ENCODE data around the gene RABGAP1.

The RABGAP1 gene

GRCh38 chr9:123048748-123049147 is 107.9 kb downstream of the RABGAP1 start:
- DNase-seq (ENCODE audit: low spot score) = no peak

GRCh38 chr9:123049589-123050222 is 108.9 kb downstream of the RABGAP1 start:
- DNase-seq (ENCODE audit: low spot score) = no peak

GRCh38 chr9:123053046-123053445 is 112.2 kb downstream of the RABGAP1 start:
- no peak for DNase-seq (ENCODE audit: low spot score)

GRCh38 chr9:123053711-123054110 is 112.9 kb downstream of the RABGAP1 start:
- no peak for DNase-seq (ENCODE audit: low spot score)

GRCh38 chr9:123058834-123059233 is 118.0 kb downstream of the RABGAP1 start:
- DNase-seq (ENCODE audit: low spot score) = no peak

- no peak for DNase-seq (ENCODE audit: low spot score)
Observed at GRCh38 chr9:123059472-123060220, 118.8 kb downstream of the RABGAP1 start.

GRCh38 chr9:123061216-123061615 is 120.4 kb downstream of the RABGAP1 start:
- no peak for DNase-seq (ENCODE audit: low spot score)

- no peak for DNase-seq (ENCODE audit: low spot score)
Observed at GRCh38 chr9:123062351-123063176, 121.7 kb downstream of the RABGAP1 start.

GRCh38 chr9:123063177-123063598 is 122.4 kb downstream of the RABGAP1 start:
- no peak for DNase-seq (ENCODE audit: low spot score)

GRCh38 chr9:123063896-123064295 is 123.1 kb downstream of the RABGAP1 start:
- DNase-seq (ENCODE audit: low spot score) = no peak

- no peak for DNase-seq (ENCODE audit: low spot score)
Observed at GRCh38 chr9:123064716-123065115, 123.9 kb downstream of the RABGAP1 start.

- DNase-seq (ENCODE audit: low spot score) = no peak
Observed at GRCh38 chr9:123065196-123065595, 124.4 kb downstream of the RABGAP1 start.

GRCh38 chr9:123067136-123067535 is 126.3 kb downstream of the RABGAP1 start:
- no peak for DNase-seq (ENCODE audit: low spot score)

GRCh38 chr9:123069010-123069481 is 128.2 kb downstream of the RABGAP1 start:
- DNase-seq (ENCODE audit: low spot score) = no peak

- DNase-seq (ENCODE audit: low spot score) = no peak
Observed at GRCh38 chr9:123070198-123070597, 129.4 kb downstream of the RABGAP1 start.

- DNase-seq (ENCODE audit: low spot score) = peak; percentile 72
Observed at GRCh38 chr9:123072407-123072995, 131.7 kb downstream of the RABGAP1 start.

- no peak for DNase-seq (ENCODE audit: low spot score)
Observed at GRCh38 chr9:123073441-123073840, 132.6 kb downstream of the RABGAP1 start.

- DNase-seq (ENCODE audit: low spot score) = no peak
Observed at GRCh38 chr9:123073991-123074422, 133.2 kb downstream of the RABGAP1 start.

- DNase-seq (ENCODE audit: low spot score) = no peak
Observed at GRCh38 chr9:123074628-123075027, 133.8 kb downstream of the RABGAP1 start.

- DNase-seq (ENCODE audit: low spot score) = no peak
Observed at GRCh38 chr9:123080444-123080843, 139.6 kb downstream of the RABGAP1 start.

GRCh38 chr9:123081824-123082223 is 141.0 kb downstream of the RABGAP1 start:
- DNase-seq (ENCODE audit: low spot score) = no peak

- no peak for DNase-seq (ENCODE audit: low spot score)
Observed at GRCh38 chr9:123083680-123084079, 142.9 kb downstream of the RABGAP1 start.
